Stimulated activated CD4-positive, alpha-beta T cell treated with anti-CD3 and anti-CD28 coated beads, Interleukin-1b, Interleukin-23, amount 100 ng/mL, for 48 hours (primary cell): ENCODE data around the gene ECPAS.
"Not testable (repeated sequence)": the region's sequence is repeated elsewhere in the genome, so short reads cannot be mapped to it uniquely, and the experiment has no call there.

Source experiments
- DNase-seq: peaks from one replicate; pipeline ENCODE4 v3.0.0-alpha.2; 2020

ECPAS gene

GRCh38 chr9:111467778-111468367 is 16.3 kb downstream of the ECPAS start:
- DNase-seq: no peak

- no peak for DNase-seq
Measured at GRCh38 chr9:111463048-111463447, 21.1 kb downstream of the ECPAS start.

GRCh38 chr9:111458139-111459009 is 25.8 kb downstream of the ECPAS start:
- no peak for DNase-seq

- no peak for DNase-seq
Measured at GRCh38 chr9:111456529-111456928, 27.7 kb downstream of the ECPAS start.

- DNase-seq: no peak
Measured at GRCh38 chr9:111455638-111456037, 28.5 kb downstream of the ECPAS start.

- no peak for DNase-seq
Measured at GRCh38 chr9:111454751-111455150, 29.4 kb downstream of the ECPAS start.

GRCh38 chr9:111451570-111451969 is 32.6 kb downstream of the ECPAS start:
- no peak for DNase-seq

GRCh38 chr9:111450124-111450523 is 34.1 kb downstream of the ECPAS start:
- no peak for DNase-seq

GRCh38 chr9:111449705-111450104 is 34.5 kb downstream of the ECPAS start:
- no peak for DNase-seq

GRCh38 chr9:111445799-111446198 is 38.4 kb downstream of the ECPAS start:
- not testable (repeated sequence) for DNase-seq

GRCh38 chr9:111443454-111443853 is 40.7 kb downstream of the ECPAS start:
- no peak for DNase-seq

GRCh38 chr9:111442360-111443027 is 41.7 kb downstream of the ECPAS start:
- DNase-seq: no peak

- DNase-seq: no peak
Measured at GRCh38 chr9:111440226-111440625, 44.0 kb downstream of the ECPAS start.

GRCh38 chr9:111438541-111439235 is 45.5 kb downstream of the ECPAS start:
- DNase-seq: no peak

- DNase-seq: no peak
Measured at GRCh38 chr9:111436571-111436970, 47.6 kb downstream of the ECPAS start.

- no peak for DNase-seq
Measured at GRCh38 chr9:111433082-111433481, 51.1 kb downstream of the ECPAS start.

GRCh38 chr9:111431684-111432083 is 52.5 kb downstream of the ECPAS start:
- DNase-seq: no peak

- DNase-seq: no peak
Measured at GRCh38 chr9:111429175-111429574, 55.0 kb downstream of the ECPAS start.

- no peak for DNase-seq
Measured at GRCh38 chr9:111427186-111427585, 57.0 kb downstream of the ECPAS start.

- DNase-seq: no peak
Measured at GRCh38 chr9:111423389-111423788, 60.8 kb downstream of the ECPAS start.

GRCh38 chr9:111414406-111414805 is 69.8 kb downstream of the ECPAS start:
- no peak for DNase-seq

- DNase-seq: no peak
Measured at GRCh38 chr9:111413996-111414395, 70.2 kb downstream of the ECPAS start.

GRCh38 chr9:111412280-111412679 is 71.9 kb downstream of the ECPAS start:
- DNase-seq: no peak
